Prostate gland (tissue), 2 donors: ENCODE results near the gene ZFAND2B. TPM values are rescaled to one million over a fixed set of nuclear protein-coding genes. Genes with fewer than 3 reads are reported as not detected.
"Not testable (repeated sequence)": the region's sequence is repeated elsewhere in the genome, so short reads cannot be mapped to it uniquely, and the experiment has no call there.

Experiments
- DNase-seq: peaks from one replicate; pipeline ENCODE4 v3.0.0-alpha.2; 2019; ENCODE audit warnings: low spot score
- H3K27ac ChIP-seq, 2 donors: fragments of 200-600 bp; sonication (generic); 2 replicates each; pipeline ENCODE4 v1.5.1; 2017 to 2019
- H3K27me3 ChIP-seq: fragments of 200-600 bp; sonication (generic); replicated peaks from 2 replicates; pipeline ENCODE4 v1.5.1; 2019; ENCODE audit not compliant: insufficient read depth
- H3K36me3 ChIP-seq, 2 donors: fragments of 200-600 bp; sonication (generic); 1 replicate in 1 of 2; 2 replicates in 1 of 2; pipeline versions ENCODE4 v1.5.1 to v1.8.1; 2017 to 2019
- H3K4me1 ChIP-seq: fragments of 200-600 bp; sonication (generic); replicated peaks from 2 replicates; pipeline ENCODE4 v1.5.1; 2019
- H3K4me3 ChIP-seq, 2 donors: fragments of 200-600 bp; sonication (generic); 2 replicates each; pipeline ENCODE4 v1.5.1; 2017 to 2019
- H3K9me3 ChIP-seq: fragments of 200-600 bp; sonication (generic); 2 replicates; pipeline ENCODE4 v1.5.1; 2017
- CTCF ChIP-seq, 4 experiments: fragments of 200-600 bp in 2 of 4; fragments of 450-650 bp in 2 of 4; sonication (generic) in 2 of 4; IDR thresholded peaks; 1 replicate in 3 of 4; 2 replicates in 1 of 4; pipeline ENCODE4 v1.5.1; 2016 to 2019; ENCODE audit warnings: antibody characterized with exemption in 4 of 4, mild to moderate bottlenecking in 2 of 4, moderate library complexity in 2 of 4
- POLR2A ChIP-seq: fragments of 450-650 bp; IDR thresholded peaks from one replicate; pipeline ENCODE4 v1.6.1; 2016; ENCODE audit warnings: antibody characterized with exemption, mild to moderate bottlenecking
- POLR2AphosphoS5 ChIP-seq: sonication (generic); formaldehyde crosslinking; IDR thresholded peaks from one replicate; pipeline ENCODE4 v1.6.1; 2017; ENCODE audit warnings: antibody characterized with exemption
- WGBS: methylation state at CpG from one replicate; pipeline ENCODE4 v1.1.5; 2018; 5-methylcytosine and 5-hydroxymethylcytosine counted together
- intact Hi-C: fragments of 100-400 bp; cut with DNase I; formaldehyde crosslinking; loops from one replicate; pipeline ENCODE4 v1.14.2; 2022
- total RNA-seq, 2 donors: library from RNA; depleted of rRNA; stranded (reverse); fragments of >200 nt; gene quantifications; one replicate each; pipeline ENCODE4 v1.1.0, GENCODE V29; 2016

Gene ZFAND2B
- total RNA-seq, 2 donors from 2014 or later = 49.0 to 57.2 TPM

GRCh38 chr2:219254590-219255201 lies 48.1 kb downstream of the ZFAND2B start:
- peak overlapping the region; percentile 84 to 94 for H3K27ac ChIP-seq
- no peaks in the 10 kb centered on the region for H3K36me3 ChIP-seq
- H3K4me3 ChIP-seq = peak overlapping the region; percentile 64 to 67
- intact Hi-C loops = no loop called here
- WGBS = 28% methylated on average over 10 of the region's 12 CpGs
- no peak for TF ChIP-seq POLR2A
- no peak for TF ChIP-seq POLR2AphosphoS5
- no peak for TF ChIP-seq CTCF (IDR thresholded peaks at IDR 0.05)
- no peak for DNase-seq
- no peaks in the 10 kb centered on the region for H3K9me3 ChIP-seq
- H3K4me1 ChIP-seq = peaks cover 14% of the 10 kb centered on the region
- no peaks in the 10 kb centered on the region for H3K27me3 ChIP-seq

GRCh38 chr2:219258942-219259341 lies 52.4 kb downstream of the ZFAND2B start:
- H3K27ac ChIP-seq, H3K4me1 ChIP-seq, DNase-seq, H3K4me3 ChIP-seq, H3K36me3 ChIP-seq, H3K9me3 ChIP-seq, H3K27me3 ChIP-seq, intact Hi-C loops: not testable (repeated sequence)
- WGBS = 93% methylated on average over 10 of the region's 10 CpGs

Other genes with a start within 250 kb of the ZFAND2B start
- not detected for gene CDK5R2, start 247.1 kb upstream of the ZFAND2B start, total RNA-seq
- gene FEV, start 221.6 kb upstream of the ZFAND2B start, total RNA-seq = 10 to 100 TPM in 1 of 2 donors, 1 to 10 TPM in 1; 1.8 to 25.9 TPM
- 1 to 10 TPM in 1 of 2 donors, not detected in 1; 3.0 TPM for gene CRYBA2, start 213.4 kb upstream of the ZFAND2B start, total RNA-seq
- gene CFAP65, start 165.3 kb upstream of the ZFAND2B start, total RNA-seq = 1 to 10 TPM in 1 of 2 donors, not detected in 1; 4.4 TPM
- 1 to 10 TPM; 3.2 to 9.6 TPM for gene IHH, start 145.9 kb upstream of the ZFAND2B start, total RNA-seq
- gene NHEJ1, start 46.0 kb upstream of the ZFAND2B start, total RNA-seq = 10 to 100 TPM; 15.2 to 16.9 TPM
- 1 to 10 TPM; 2.3 to 2.9 TPM for gene SLC23A3, start 36.8 kb upstream of the ZFAND2B start, total RNA-seq
- 10 to 100 TPM; 53.6 to 60.1 TPM for gene CNPPD1, start 29.9 kb upstream of the ZFAND2B start, total RNA-seq
- gene RETREG2, start 28.5 kb upstream of the ZFAND2B start, total RNA-seq = 100 to 1,000 TPM in 1 of 2 donors, 10 to 100 TPM in 1; 84.4 to 142 TPM
- gene ABCB6, start 12.2 kb downstream of the ZFAND2B start, total RNA-seq = 10 to 100 TPM; 31.9 to 32.1 TPM
- 10 to 100 TPM; 38.8 to 78.8 TPM for gene ATG9A, start 22.9 kb downstream of the ZFAND2B start, total RNA-seq
- gene ANKZF1, start 23.0 kb downstream of the ZFAND2B start, total RNA-seq = 10 to 100 TPM; 64.4 to 85.7 TPM
- 10 to 100 TPM; 23.1 to 25.0 TPM for gene GLB1L, start 38.7 kb downstream of the ZFAND2B start, total RNA-seq
- 10 to 100 TPM; 20.5 to 26.1 TPM for gene STK16, start 38.7 kb downstream of the ZFAND2B start, total RNA-seq
- gene TUBA4B, start 46.5 kb downstream of the ZFAND2B start, total RNA-seq = not detected
- gene TUBA4A, start 47.1 kb downstream of the ZFAND2B start, total RNA-seq = 10 to 100 TPM; 43.5 to 51.2 TPM
- gene DNAJB2, start 72.6 kb downstream of the ZFAND2B start, total RNA-seq = 100 to 1,000 TPM; 155 to 163 TPM
- gene PTPRN, start 102.6 kb downstream of the ZFAND2B start, total RNA-seq = 1 to 10 TPM in 1 of 2 donors, under 1 TPM in 1; 0.09 to 6.6 TPM
- not detected for gene RESP18, start 126.0 kb downstream of the ZFAND2B start, total RNA-seq
- 10 to 100 TPM; 54.1 to 82.4 TPM for gene DNPEP, start 181.1 kb downstream of the ZFAND2B start, total RNA-seq
- 1,000 to 10,000 TPM; 1,584 to 1,742 TPM for gene DES, start 211.6 kb downstream of the ZFAND2B start, total RNA-seq
- 10 to 100 TPM; 30.7 to 53.4 TPM for gene SPEG, start 228.1 kb downstream of the ZFAND2B start, total RNA-seq